HL-60 (cell line): ENCODE measurements around the gene LDLRAD3.

Source experiments
- DNase-seq, 2 experiments: peaks; one replicate each; pipeline ENCODE4 v3.0.0-alpha.2; 2010 to 2020; ENCODE audit warnings: low read depth in 1 of 2, low spot score in 1 of 2
- H3K27ac ChIP-seq: fragments of 250-450 bp; sonication (Bioruptor Pico); replicated peaks from 2 replicates; pipeline ENCODE4 v1.5.1; 2020; ENCODE audit warnings: mild to moderate bottlenecking, moderate library complexity
- H3K27me3 ChIP-seq: fragments of 250-450 bp; sonication (Bioruptor Pico); 2 replicates; pipeline ENCODE4 v1.5.1; 2021; ENCODE audit warnings: mild to moderate bottlenecking, moderate library complexity; ENCODE audit not compliant: insufficient read depth, poor library complexity, severe bottlenecking
- H3K4me3 ChIP-seq: replicated peaks from 2 replicates; pipeline ENCODE4 v1.5.1; 2011; ENCODE audit warnings: mild to moderate bottlenecking, control low read depth, low read length; ENCODE audit not compliant: insufficient read depth
- GABPA ChIP-seq: IDR thresholded peaks from 2 replicates; pipeline ENCODE4 v1.6.1; 2012; ENCODE audit warnings: low read depth
- POLR2AphosphoS5 ChIP-seq: IDR thresholded peaks from 2 replicates; pipeline ENCODE4 v1.6.1; 2012; ENCODE audit warnings: low read depth
- SPI1 ChIP-seq: IDR thresholded peaks from 2 replicates; pipeline ENCODE4 v1.6.1; 2012; ENCODE audit warnings: low read depth, mild to moderate bottlenecking, borderline replicate concordance
- TF ChIP-seq, protein P1 (sequence below): IDR thresholded peaks from one replicate; pipeline ENCODE4 v1.5.1; 2011; ENCODE audit warnings: low read length, control low read depth, inconsistent platforms; ENCODE audit not compliant: insufficient read depth
- TF ChIP-seq, protein P2 (sequence below): IDR thresholded peaks from 2 replicates; pipeline ENCODE4 v1.6.1; 2012; ENCODE audit warnings: low read depth; ENCODE audit not compliant: insufficient replicate concordance

Gene LDLRAD3

DNA sequence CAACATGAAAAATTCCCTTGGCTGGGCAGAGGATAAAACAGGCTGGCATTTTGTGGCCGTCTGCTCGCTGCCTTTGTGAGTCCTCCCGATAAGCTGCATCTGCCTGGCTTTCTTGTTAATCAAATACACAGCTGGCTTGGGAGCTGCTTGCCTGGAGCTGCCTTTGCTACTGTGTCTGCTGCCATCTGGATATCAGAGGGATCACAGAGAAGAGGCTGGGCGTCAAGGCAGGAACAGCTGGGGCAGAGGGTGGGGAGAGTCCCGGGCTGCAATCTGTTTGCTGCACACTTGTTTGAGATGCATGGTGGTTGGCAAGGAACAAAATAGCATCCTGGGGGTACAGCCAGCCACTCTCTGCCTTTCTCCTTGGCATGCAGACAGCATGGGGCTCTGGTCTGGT, 309.4 kb downstream of the LDLRAD3 start:
- H3K27ac ChIP-seq: no peak overlapping the region
- DNase-seq: no peak

DNA sequence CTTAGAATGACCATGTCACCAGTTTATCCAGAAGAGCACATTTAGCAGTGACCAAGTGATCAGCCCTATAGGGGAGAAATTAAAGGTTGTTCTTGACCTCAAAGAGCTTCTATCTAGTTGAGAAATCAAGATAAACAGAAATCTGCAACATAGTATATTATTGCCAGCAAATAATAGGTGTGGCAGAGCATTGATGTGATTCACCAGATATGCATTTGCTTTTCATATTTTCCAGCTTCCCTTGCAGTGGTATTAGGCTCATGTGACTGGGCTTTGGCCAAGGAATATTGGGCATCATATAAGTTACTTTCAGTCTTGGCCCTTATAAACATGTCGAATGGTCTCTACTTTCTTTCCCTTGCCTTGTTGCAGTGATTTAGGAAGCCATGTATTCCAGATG, 310.9 kb downstream of the LDLRAD3 start:
- DNase-seq: no peak
- H3K27me3 ChIP-seq: no peaks in the 10 kb centered on the region
- no peak overlapping the region for H3K27ac ChIP-seq

More for the DNA sequence above, 309.4 kb downstream of the LDLRAD3 start:
- TF ChIP-seq GABPA: no peak
- TF ChIP-seq, protein P1, sequence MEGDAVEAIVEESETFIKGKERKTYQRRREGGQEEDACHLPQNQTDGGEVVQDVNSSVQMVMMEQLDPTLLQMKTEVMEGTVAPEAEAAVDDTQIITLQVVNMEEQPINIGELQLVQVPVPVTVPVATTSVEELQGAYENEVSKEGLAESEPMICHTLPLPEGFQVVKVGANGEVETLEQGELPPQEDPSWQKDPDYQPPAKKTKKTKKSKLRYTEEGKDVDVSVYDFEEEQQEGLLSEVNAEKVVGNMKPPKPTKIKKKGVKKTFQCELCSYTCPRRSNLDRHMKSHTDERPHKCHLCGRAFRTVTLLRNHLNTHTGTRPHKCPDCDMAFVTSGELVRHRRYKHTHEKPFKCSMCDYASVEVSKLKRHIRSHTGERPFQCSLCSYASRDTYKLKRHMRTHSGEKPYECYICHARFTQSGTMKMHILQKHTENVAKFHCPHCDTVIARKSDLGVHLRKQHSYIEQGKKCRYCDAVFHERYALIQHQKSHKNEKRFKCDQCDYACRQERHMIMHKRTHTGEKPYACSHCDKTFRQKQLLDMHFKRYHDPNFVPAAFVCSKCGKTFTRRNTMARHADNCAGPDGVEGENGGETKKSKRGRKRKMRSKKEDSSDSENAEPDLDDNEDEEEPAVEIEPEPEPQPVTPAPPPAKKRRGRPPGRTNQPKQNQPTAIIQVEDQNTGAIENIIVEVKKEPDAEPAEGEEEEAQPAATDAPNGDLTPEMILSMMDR: no peak
- TF ChIP-seq, protein P2, sequence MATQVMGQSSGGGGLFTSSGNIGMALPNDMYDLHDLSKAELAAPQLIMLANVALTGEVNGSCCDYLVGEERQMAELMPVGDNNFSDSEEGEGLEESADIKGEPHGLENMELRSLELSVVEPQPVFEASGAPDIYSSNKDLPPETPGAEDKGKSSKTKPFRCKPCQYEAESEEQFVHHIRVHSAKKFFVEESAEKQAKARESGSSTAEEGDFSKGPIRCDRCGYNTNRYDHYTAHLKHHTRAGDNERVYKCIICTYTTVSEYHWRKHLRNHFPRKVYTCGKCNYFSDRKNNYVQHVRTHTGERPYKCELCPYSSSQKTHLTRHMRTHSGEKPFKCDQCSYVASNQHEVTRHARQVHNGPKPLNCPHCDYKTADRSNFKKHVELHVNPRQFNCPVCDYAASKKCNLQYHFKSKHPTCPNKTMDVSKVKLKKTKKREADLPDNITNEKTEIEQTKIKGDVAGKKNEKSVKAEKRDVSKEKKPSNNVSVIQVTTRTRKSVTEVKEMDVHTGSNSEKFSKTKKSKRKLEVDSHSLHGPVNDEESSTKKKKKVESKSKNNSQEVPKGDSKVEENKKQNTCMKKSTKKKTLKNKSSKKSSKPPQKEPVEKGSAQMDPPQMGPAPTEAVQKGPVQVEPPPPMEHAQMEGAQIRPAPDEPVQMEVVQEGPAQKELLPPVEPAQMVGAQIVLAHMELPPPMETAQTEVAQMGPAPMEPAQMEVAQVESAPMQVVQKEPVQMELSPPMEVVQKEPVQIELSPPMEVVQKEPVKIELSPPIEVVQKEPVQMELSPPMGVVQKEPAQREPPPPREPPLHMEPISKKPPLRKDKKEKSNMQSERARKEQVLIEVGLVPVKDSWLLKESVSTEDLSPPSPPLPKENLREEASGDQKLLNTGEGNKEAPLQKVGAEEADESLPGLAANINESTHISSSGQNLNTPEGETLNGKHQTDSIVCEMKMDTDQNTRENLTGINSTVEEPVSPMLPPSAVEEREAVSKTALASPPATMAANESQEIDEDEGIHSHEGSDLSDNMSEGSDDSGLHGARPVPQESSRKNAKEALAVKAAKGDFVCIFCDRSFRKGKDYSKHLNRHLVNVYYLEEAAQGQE: no peak
- TF ChIP-seq POLR2AphosphoS5: no peak
- no peak for TF ChIP-seq SPI1
- H3K4me3 ChIP-seq: no peak overlapping the region
- no peaks in the 10 kb centered on the region for H3K27me3 ChIP-seq

DNA sequence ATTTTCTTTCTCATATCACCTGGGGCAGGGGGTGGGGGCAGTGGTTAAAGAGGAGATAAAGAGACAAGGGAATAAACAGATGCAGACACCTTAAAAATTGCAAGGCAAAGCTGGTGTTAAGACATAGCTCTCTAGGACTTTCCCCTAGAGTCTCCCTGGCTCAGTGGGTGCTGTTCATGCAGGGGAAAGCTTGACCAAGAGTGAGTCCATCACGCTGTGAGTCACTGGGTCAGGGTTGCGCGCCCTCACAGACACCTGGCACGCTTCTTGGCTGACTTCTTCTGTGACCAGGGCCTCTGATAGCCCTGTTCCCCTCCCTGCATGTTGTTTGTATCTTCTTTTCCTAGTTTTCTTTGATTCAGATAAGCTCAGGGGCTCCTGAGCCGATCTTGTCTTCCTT, 313.5 kb downstream of the LDLRAD3 start:
- Histone ChIP-seq H3K4me3 (no peak overlapping the region), H3K27me3 (peaks cover 5% of the 10 kb centered on the region), H3K27ac (no peak overlapping the region)
- no peak for TF ChIP-seq POLR2AphosphoS5
- no peak for TF ChIP-seq SPI1
- TF ChIP-seq, protein P2: no peak
- TF ChIP-seq, protein P1: no peak
- TF ChIP-seq GABPA: no peak
- no peak for DNase-seq

More for the DNA sequence above, 310.9 kb downstream of the LDLRAD3 start:
- no peak overlapping the region for H3K4me3 ChIP-seq
- TF ChIP-seq, protein P1: no peak
- TF ChIP-seq GABPA (no peak), POLR2AphosphoS5 (no peak), SPI1 (no peak)
- TF ChIP-seq, protein P2: no peak
